DOHH2 (cell line): ENCODE data around the gene PEPD.

Experiments
- CTCF ChIP-seq: fragments of 200-600 bp; sonication (generic); IDR thresholded peaks from one replicate; pipeline ENCODE4 v1.5.1; 2014; ENCODE audit warnings: antibody characterized with exemption, mild to moderate bottlenecking, low read depth, low read length; ENCODE audit not compliant: poor library complexity, severe bottlenecking
- EZH2phosphoT487 ChIP-seq: fragments of 200-600 bp; sonication (generic); IDR thresholded peaks from 2 replicates; pipeline ENCODE4 v1.6.1; 2017; ENCODE audit warnings: borderline replicate concordance, mild to moderate bottlenecking, antibody characterized with exemption, low read length, moderate library complexity, mixed read lengths

- TF ChIP-seq CTCF = no peak
- no peak for TF ChIP-seq EZH2phosphoT487
Measured at GRCh38 chr19:33503433-33504057, 18.0 kb downstream of the PEPD start.
